Karpas-422 (cell line): ENCODE results near the gene TEX44. TPM values are rescaled to one million over a fixed set of nuclear protein-coding genes. Genes with fewer than 3 reads are reported as not detected.

ENCODE experiments used
- DNase-seq: peaks from one replicate; pipeline ENCODE4 v3.0.0-alpha.2; 2015
- H2AFZ ChIP-seq: fragments of 200-600 bp; sonication (generic); 2 replicates; pipeline ENCODE4 v1.6.1; 2014; ENCODE audit warnings: antibody characterized with exemption, low read length, mixed read lengths
- H3K27ac ChIP-seq: fragments of 200-600 bp; sonication (generic); 2 replicates; pipeline ENCODE4 v1.5.1; 2014; ENCODE audit warnings: mild to moderate bottlenecking, low read length, moderate library complexity
- H3K27me3 ChIP-seq: fragments of 200-600 bp; sonication (generic); 2 replicates; pipeline ENCODE4 v1.6.1; 2014; ENCODE audit warnings: low read length, mixed read lengths
- H3K36me3 ChIP-seq: fragments of 200-600 bp; sonication (generic); 2 replicates; pipeline ENCODE4 v1.6.1; 2014; ENCODE audit warnings: low read length, mixed read lengths; ENCODE audit not compliant: insufficient read depth
- H3K4me1 ChIP-seq: fragments of 200-600 bp; sonication (generic); 2 replicates; pipeline ENCODE4 v1.6.1; 2014; ENCODE audit warnings: mild to moderate bottlenecking, low read length, mixed read lengths
- H3K4me2 ChIP-seq: fragments of 200-600 bp; sonication (generic); 2 replicates; pipeline ENCODE4 v1.6.1; 2014; ENCODE audit warnings: low read length, low read depth, mild to moderate bottlenecking; ENCODE audit not compliant: poor library complexity, severe bottlenecking
- H3K4me3 ChIP-seq: fragments of 200-600 bp; sonication (generic); 2 replicates; pipeline ENCODE4 v1.5.1; 2014; ENCODE audit warnings: mild to moderate bottlenecking, antibody characterized with exemption, low read length, mixed read lengths
- H3K79me2 ChIP-seq: fragments of 200-600 bp; sonication (generic); 2 replicates; pipeline ENCODE4 v1.6.1; 2014; ENCODE audit warnings: mild to moderate bottlenecking, low read length, mixed read lengths
- H3K9ac ChIP-seq: fragments of 200-600 bp; sonication (generic); 2 replicates; pipeline ENCODE4 v1.6.0; 2014; ENCODE audit warnings: low read length
- H3K9me2 ChIP-seq: fragments of 200-600 bp; sonication (generic), shearing (Covaris generic); replicated peaks from 2 replicates; pipeline ENCODE4 v1.6.0; 2014; ENCODE audit warnings: mild to moderate bottlenecking, low read length, moderate library complexity; ENCODE audit not compliant: insufficient read depth
- H3K9me3 ChIP-seq: fragments of 300-700, 200-600 bp; sonication (generic); 2 replicates; pipeline ENCODE4 v1.6.1; 2014; ENCODE audit warnings: low read length, mixed read lengths
- H4K20me1 ChIP-seq: fragments of 200-600 bp; sonication (generic); 2 replicates; pipeline ENCODE4 v1.6.1; 2014; ENCODE audit warnings: mild to moderate bottlenecking, antibody characterized with exemption, low read length, low read depth; ENCODE audit not compliant: insufficient read depth
- total RNA-seq: library from RNA; depleted of rRNA; stranded (reverse); fragments of >200 nt; shearing (Covaris generic); gene quantifications from 2 replicates; pipeline ENCODE4 v1.2.3, GENCODE V29; 2014; ENCODE audit warnings: low replicate concordance

Gene TEX44
- total RNA-seq, 1 experiment from 2014 or later, result not detected

DNA sequence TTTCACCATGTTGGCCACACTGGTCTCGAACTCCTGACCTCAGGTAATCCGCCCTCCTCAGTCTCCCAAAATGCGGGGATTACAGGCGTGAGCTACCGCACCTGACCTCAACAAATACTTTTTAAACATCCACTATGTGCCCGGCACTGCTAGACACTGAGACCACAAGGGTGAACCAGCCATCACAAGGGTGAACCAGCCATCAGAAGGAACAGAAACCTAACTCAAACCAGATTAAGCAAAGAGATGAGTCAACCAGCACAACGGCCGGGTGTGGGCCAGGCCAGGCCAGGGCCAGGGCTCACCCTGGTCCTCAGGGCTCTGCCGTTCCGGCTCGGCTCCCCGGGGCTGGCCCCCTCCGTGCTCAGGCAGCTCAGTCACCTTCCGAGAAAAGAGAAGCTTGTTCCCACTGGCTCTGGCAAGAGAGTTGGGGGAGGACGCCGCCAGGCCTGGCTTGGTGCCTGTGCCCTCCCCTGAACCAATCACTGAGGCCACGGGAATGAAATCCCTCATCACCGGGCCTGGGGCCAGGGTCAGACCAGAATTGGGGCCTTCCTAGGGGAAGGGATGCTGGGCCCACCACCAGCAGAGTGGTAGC is 4.4 kb downstream of the TEX44 start:
- no peaks in the 10 kb centered on the region for H3K9me3 ChIP-seq
- peak overlapping the region; percentile 48; the same call in 1 of the 2 replicates for H2AFZ ChIP-seq
- no peaks in the 10 kb centered on the region for H3K36me3 ChIP-seq
- no peaks in the 10 kb centered on the region for H4K20me1 ChIP-seq
- H3K4me1 ChIP-seq, result peaks cover 7% of the 10 kb centered on the region
- no peak overlapping the region for H3K4me3 ChIP-seq
- H3K27me3 ChIP-seq, result no peaks in the 10 kb centered on the region
- no peaks in the 10 kb centered on the region for H3K79me2 ChIP-seq
- H3K9ac ChIP-seq, result no peak overlapping the region
- H3K27ac ChIP-seq, result no peak overlapping the region
- H3K4me2 ChIP-seq, result no peak overlapping the region
- H3K9me2 ChIP-seq, result no peaks in the 10 kb centered on the region
- no peak for DNase-seq

GRCh38 chr2:231597627-231598026 is 5.0 kb downstream of the TEX44 start:
- no peak overlapping the region for H3K4me3 ChIP-seq
- no peak for DNase-seq
- H2AFZ ChIP-seq, result peak overlapping the region; percentile 48; the same call in 1 of the 2 replicates
- H4K20me1 ChIP-seq, result no peaks in the 10 kb centered on the region
- no peaks in the 10 kb centered on the region for H3K9me3 ChIP-seq
- H3K4me2 ChIP-seq, result no peak overlapping the region
- no peak overlapping the region for H3K27ac ChIP-seq
- no peaks in the 10 kb centered on the region for H3K9me2 ChIP-seq
- no peaks in the 10 kb centered on the region for H3K36me3 ChIP-seq
- no peaks in the 10 kb centered on the region for H3K27me3 ChIP-seq
- peaks cover 12% of the 10 kb centered on the region for H3K4me1 ChIP-seq
- H3K79me2 ChIP-seq, result no peaks in the 10 kb centered on the region
- no peak overlapping the region for H3K9ac ChIP-seq

- DNase-seq, result no peak
- H3K4me2 ChIP-seq, result no peak overlapping the region
- no peak overlapping the region for H3K27ac ChIP-seq
- H3K36me3 ChIP-seq, result no peaks in the 10 kb centered on the region
- peaks cover 41% of the 10 kb centered on the region for H3K4me1 ChIP-seq
- H3K79me2 ChIP-seq, result no peaks in the 10 kb centered on the region
- no peak overlapping the region for H3K4me3 ChIP-seq
- H3K9me2 ChIP-seq, result no peaks in the 10 kb centered on the region
- H3K9ac ChIP-seq, result no peak overlapping the region
- no peaks in the 10 kb centered on the region for H3K27me3 ChIP-seq
- no peaks in the 10 kb centered on the region for H4K20me1 ChIP-seq
- H2AFZ ChIP-seq, result no peak overlapping the region
- no peaks in the 10 kb centered on the region for H3K9me3 ChIP-seq
Measured at GRCh38 chr2:231600619-231601355, 8.1 kb downstream of the TEX44 start.

GRCh38 chr2:231601356-231602229 is 8.9 kb downstream of the TEX44 start:
- Histone ChIP-seq H2AFZ (no peak overlapping the region), H3K4me1 (peaks cover 47% of the 10 kb centered on the region), H4K20me1 (no peaks in the 10 kb centered on the region), H3K27me3 (no peaks in the 10 kb centered on the region), H3K9me2 (no peaks in the 10 kb centered on the region), H3K36me3 (no peaks in the 10 kb centered on the region), H3K27ac (peak overlapping the region; percentile 94; the same call in 1 of the 2 replicates), H3K79me2 (no peaks in the 10 kb centered on the region), H3K9ac (no peak overlapping the region), H3K4me3 (no peak overlapping the region), H3K9me3 (no peaks in the 10 kb centered on the region), H3K4me2 (no peak overlapping the region)
- peak; percentile 94 for DNase-seq

GRCh38 chr2:231602859-231603467 is 10.3 kb downstream of the TEX44 start:
- Histone ChIP-seq H3K4me3 (peak overlapping the region; percentile 79; the same call in 1 of the 2 replicates), H3K27me3 (no peaks in the 10 kb centered on the region), H2AFZ (no peak overlapping the region), H4K20me1 (no peaks in the 10 kb centered on the region), H3K9me2 (no peaks in the 10 kb centered on the region), H3K9me3 (no peaks in the 10 kb centered on the region), H3K27ac (peak overlapping the region; percentile 94), H3K79me2 (no peaks in the 10 kb centered on the region), H3K36me3 (no peaks in the 10 kb centered on the region), H3K4me1 (peaks cover 47% of the 10 kb centered on the region), H3K4me2 (peak overlapping the region; percentile 82), H3K9ac (peak overlapping the region; percentile 99)
- peak; percentile 51 for DNase-seq

GRCh38 chr2:231604101-231604684 is 11.5 kb downstream of the TEX44 start:
- no peaks in the 10 kb centered on the region for H3K79me2 ChIP-seq
- 0 out of 2 replicates have a peak overlapping the region, but pooled peaks have one; percentile 71 for H2AFZ ChIP-seq

GRCh38 chr2:231604685-231605606 is 12.3 kb downstream of the TEX44 start:
- H3K9me2 ChIP-seq, result no peaks in the 10 kb centered on the region
- H3K27ac ChIP-seq, result peak overlapping the region; percentile 94
- H3K4me1 ChIP-seq, result peaks cover 47% of the 10 kb centered on the region

More at GRCh38 chr2:231604101-231604684, 11.5 kb downstream of the TEX44 start:
- Histone ChIP-seq H3K4me3 (peak overlapping the region; percentile 79), H4K20me1 (no peaks in the 10 kb centered on the region), H3K9ac (peak overlapping the region; percentile 99), H3K27me3 (no peaks in the 10 kb centered on the region), H3K4me2 (peak overlapping the region; percentile 82), H3K27ac (peak overlapping the region; percentile 94), H3K36me3 (no peaks in the 10 kb centered on the region), H3K9me3 (no peaks in the 10 kb centered on the region), H3K4me1 (peaks cover 47% of the 10 kb centered on the region), H3K9me2 (no peaks in the 10 kb centered on the region)
- peak; percentile 82 for DNase-seq

More at GRCh38 chr2:231604685-231605606, 12.3 kb downstream of the TEX44 start:
- Histone ChIP-seq H4K20me1 (no peaks in the 10 kb centered on the region), H3K4me2 (peak overlapping the region; percentile 82), H3K36me3 (no peaks in the 10 kb centered on the region), H3K27me3 (no peaks in the 10 kb centered on the region), H3K9ac (peak overlapping the region; percentile 99), H3K79me2 (no peaks in the 10 kb centered on the region), H2AFZ (no peak overlapping the region), H3K4me3 (peak overlapping the region; percentile 79), H3K9me3 (no peaks in the 10 kb centered on the region)
- DNase-seq, result peak; percentile 100
